ENCODE measurements around the gene STAB2. TPM values are rescaled to one million over a fixed set of nuclear protein-coding genes. Genes with fewer than 3 reads are reported as not detected.

STAB2 gene
- total and polyA plus RNA-seq, 2 of the 4 experiments (the other 2 are of a cell fraction): not detected

DNA sequence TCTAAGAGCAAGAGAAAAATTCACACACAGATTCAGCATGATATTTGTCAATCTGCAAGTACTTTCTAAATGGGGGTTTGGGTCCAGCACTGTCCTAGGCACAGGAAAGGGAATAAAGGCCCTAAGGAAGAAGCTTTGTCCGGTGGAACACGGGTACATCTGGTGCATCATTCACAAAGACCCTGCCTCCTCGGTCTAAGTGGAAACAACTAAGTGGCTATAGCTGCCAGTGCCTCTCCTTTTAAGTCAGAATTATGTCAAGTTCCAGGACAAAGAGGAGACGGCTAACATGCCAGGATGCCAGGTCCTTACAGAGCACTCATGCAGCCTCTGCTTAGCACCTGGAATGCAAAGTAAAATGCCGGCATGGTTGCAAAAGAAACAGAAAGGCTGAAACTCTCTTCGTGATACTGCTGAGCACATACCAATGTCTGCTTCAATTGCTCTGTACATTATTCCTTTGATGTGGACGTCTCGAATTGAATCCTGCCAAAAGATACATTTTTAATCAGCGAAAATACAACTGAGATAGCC, 206.5 kb downstream of the STAB2 start:
- ChIA-PET CTCF (no interaction called here), POLR2A (ENCODE audit: unreplicated experiment) (no interaction called here)
- H2AK9ac ChIP-seq (replicated peaks; ENCODE audit: low read depth, low read length, poor library complexity): no peak overlapping the region
- no peaks in the 10 kb centered on the region for H3K4me1 ChIP-seq (ENCODE audit: control insufficient read depth, insufficient read depth, low read length)
- no peak overlapping the region for H3K27ac ChIP-seq (ENCODE audit: insufficient read depth, low read length)
- ATAC-seq (ENCODE audit: low read depth) (no peak), DNase-seq (no peak)
- TF ChIP-seq, protein P1, sequence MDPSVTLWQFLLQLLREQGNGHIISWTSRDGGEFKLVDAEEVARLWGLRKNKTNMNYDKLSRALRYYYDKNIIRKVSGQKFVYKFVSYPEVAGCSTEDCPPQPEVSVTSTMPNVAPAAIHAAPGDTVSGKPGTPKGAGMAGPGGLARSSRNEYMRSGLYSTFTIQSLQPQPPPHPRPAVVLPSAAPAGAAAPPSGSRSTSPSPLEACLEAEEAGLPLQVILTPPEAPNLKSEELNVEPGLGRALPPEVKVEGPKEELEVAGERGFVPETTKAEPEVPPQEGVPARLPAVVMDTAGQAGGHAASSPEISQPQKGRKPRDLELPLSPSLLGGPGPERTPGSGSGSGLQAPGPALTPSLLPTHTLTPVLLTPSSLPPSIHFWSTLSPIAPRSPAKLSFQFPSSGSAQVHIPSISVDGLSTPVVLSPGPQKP (IDR thresholded peaks at IDR 0.05; ENCODE audit: borderline replicate concordance, low read depth, low read length): no peak
- TF ChIP-seq RFX5 (IDR thresholded peaks at IDR 0.05; ENCODE audit: low read depth, low read length): no peak
- TF ChIP-seq BHLHE40 (IDR thresholded peaks at IDR 0.05; ENCODE audit: low read depth, low read length): no peak
- TF ChIP-seq, protein P2, sequence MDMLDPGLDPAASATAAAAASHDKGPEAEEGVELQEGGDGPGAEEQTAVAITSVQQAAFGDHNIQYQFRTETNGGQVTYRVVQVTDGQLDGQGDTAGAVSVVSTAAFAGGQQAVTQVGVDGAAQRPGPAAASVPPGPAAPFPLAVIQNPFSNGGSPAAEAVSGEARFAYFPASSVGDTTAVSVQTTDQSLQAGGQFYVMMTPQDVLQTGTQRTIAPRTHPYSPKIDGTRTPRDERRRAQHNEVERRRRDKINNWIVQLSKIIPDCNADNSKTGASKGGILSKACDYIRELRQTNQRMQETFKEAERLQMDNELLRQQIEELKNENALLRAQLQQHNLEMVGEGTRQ (IDR thresholded peaks at IDR 0.05; ENCODE audit: low read depth, low read length): no peak
- TF ChIP-seq NFE2L2 (IDR thresholded peaks at IDR 0.05; ENCODE audit: low read depth, low read length): no peak
- no peak overlapping the region for H3K4me2 ChIP-seq (ENCODE audit: low read depth, low read length)
- no peak overlapping the region for H3K23ac ChIP-seq (ENCODE audit: low read depth, low read length)
- in situ Hi-C loops (cut with MboI; ENCODE audit: low sequenced_read_pairs): no loop called here
- H3K56ac ChIP-seq (ENCODE audit: extremely low read depth, insufficient read depth, low read length): no peak overlapping the region
- no peak overlapping the region for H2BK20ac ChIP-seq (ENCODE audit: low read depth, low read length)
- intact Hi-C loops (cut with micrococcal nuclease): no loop called here
- H2BK120ac ChIP-seq (ENCODE audit: low read depth, low read length): no peak overlapping the region
- peaks cover 8% of the 10 kb centered on the region; the same call in 1 of the 2 replicates for H3K9me1 ChIP-seq (ENCODE audit: insufficient read depth, low read length)
- peaks cover 0 to 4% of the 10 kb centered on the region in 2 experiments; a peak in 2 of 4 replicates for H3K79me1 ChIP-seq (ENCODE audit: low read depth in 1 of 2, low read length in 2 of 2)
- H3K18ac ChIP-seq (ENCODE audit: low read depth, low read length): no peak overlapping the region
- WGBS, 2 experiments (ENCODE audit: extremely low coverage in 2 of 2, insufficient read length in 1 of 2): 100% methylated on average over 4 of the region's 9 CpGs; no CpG with 5 or more reads in 1 of the 2 experiments
- no peak overlapping the region for H4K8ac ChIP-seq (ENCODE audit: low read depth in 2 of 2, low read length in 2 of 2)
- H3K9ac ChIP-seq (ENCODE audit: low read depth, low read length): no peak overlapping the region
- no peak overlapping the region for H2BK15ac ChIP-seq (ENCODE audit: low read depth, low read length)
- dilution Hi-C loops (cut with HindIII; ENCODE audit: low sequenced_read_pairs, unreplicated experiment): no loop called here
- H2AFZ ChIP-seq (replicated peaks; ENCODE audit: low read length, poor library complexity): no peak overlapping the region
- H2AK5ac ChIP-seq (ENCODE audit: low read depth, low read length): no peak overlapping the region
- H3K9me3 ChIP-seq (ENCODE audit: control insufficient read depth, insufficient read depth, low read length): no peaks in the 10 kb centered on the region
- H4K5ac ChIP-seq (ENCODE audit: low read depth, low read length): no peak overlapping the region
- H4K20me1 ChIP-seq (ENCODE audit: insufficient read depth, low read length): no peaks in the 10 kb centered on the region
- no peak overlapping the region for H4K91ac ChIP-seq (ENCODE audit: insufficient read depth, low read depth, low read length)
- no TSS peak for BruUV-seq (replicated peaks)
- no peak overlapping the region for H3K4me3 ChIP-seq (ENCODE audit: insufficient read depth, low read depth, low read length)
- H2BK5ac ChIP-seq (ENCODE audit: low read depth, low read length, poor library complexity, severe bottlenecking): no peak overlapping the region
- peaks cover 18% of the 10 kb centered on the region for H3K36me3 ChIP-seq (ENCODE audit: control insufficient read depth, insufficient read depth, low read length)
- no peak overlapping the region for H3K4ac ChIP-seq (ENCODE audit: low read depth, low read length)
- H3K27me3 ChIP-seq (ENCODE audit: control insufficient read depth, insufficient read depth, low read length): no peaks in the 10 kb centered on the region
- H3K14ac ChIP-seq (replicated peaks; ENCODE audit: low read depth, low read length): no peak overlapping the region
